ENCODE data around the gene BCAR1.

DNA sequence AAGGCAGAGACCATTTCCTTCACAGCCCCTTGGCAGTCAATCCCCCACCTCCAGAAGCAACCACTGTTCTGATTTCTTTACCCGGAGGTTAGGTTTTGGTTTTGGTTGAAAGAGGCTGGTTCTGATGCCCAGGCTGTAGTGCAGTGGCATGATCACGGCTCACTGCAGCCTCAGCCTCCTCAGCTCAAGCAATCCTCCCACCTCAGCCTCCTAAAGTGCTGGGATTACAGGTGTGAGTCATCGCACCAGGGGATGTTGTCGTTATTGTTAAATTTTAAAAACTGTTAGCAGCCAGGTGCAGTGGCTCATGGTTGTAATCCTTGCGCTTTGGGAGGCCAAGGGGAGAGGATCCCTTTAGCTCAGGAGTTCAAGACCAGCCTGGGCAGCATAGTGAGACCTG is 41.5 kb downstream of the BCAR1 start:
- no peak for TF ChIP-seq CHD2 (IDR thresholded peaks at IDR 0.05; ENCODE audit: borderline replicate concordance, low read depth, low read length)
- TF ChIP-seq, protein P1, sequence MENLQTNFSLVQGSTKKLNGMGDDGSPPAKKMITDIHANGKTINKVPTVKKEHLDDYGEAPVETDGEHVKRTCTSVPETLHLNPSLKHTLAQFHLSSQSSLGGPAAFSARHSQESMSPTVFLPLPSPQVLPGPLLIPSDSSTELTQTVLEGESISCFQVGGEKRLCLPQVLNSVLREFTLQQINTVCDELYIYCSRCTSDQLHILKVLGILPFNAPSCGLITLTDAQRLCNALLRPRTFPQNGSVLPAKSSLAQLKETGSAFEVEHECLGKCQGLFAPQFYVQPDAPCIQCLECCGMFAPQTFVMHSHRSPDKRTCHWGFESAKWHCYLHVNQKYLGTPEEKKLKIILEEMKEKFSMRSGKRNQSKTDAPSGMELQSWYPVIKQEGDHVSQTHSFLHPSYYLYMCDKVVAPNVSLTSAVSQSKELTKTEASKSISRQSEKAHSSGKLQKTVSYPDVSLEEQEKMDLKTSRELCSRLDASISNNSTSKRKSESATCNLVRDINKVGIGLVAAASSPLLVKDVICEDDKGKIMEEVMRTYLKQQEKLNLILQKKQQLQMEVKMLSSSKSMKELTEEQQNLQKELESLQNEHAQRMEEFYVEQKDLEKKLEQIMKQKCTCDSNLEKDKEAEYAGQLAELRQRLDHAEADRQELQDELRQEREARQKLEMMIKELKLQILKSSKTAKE (IDR thresholded peaks at IDR 0.05; ENCODE audit: low read depth, poor library complexity, severe bottlenecking): no peak
- TF ChIP-seq JUNB (IDR thresholded peaks at IDR 0.05): no peak
- TF ChIP-seq ZZZ3 (IDR thresholded peaks at IDR 0.05; ENCODE audit: control insufficient read depth, insufficient read length, low read depth): no peak
- no peak for TF ChIP-seq RAD51 (IDR thresholded peaks at IDR 0.05)
- TF ChIP-seq, protein P2, sequence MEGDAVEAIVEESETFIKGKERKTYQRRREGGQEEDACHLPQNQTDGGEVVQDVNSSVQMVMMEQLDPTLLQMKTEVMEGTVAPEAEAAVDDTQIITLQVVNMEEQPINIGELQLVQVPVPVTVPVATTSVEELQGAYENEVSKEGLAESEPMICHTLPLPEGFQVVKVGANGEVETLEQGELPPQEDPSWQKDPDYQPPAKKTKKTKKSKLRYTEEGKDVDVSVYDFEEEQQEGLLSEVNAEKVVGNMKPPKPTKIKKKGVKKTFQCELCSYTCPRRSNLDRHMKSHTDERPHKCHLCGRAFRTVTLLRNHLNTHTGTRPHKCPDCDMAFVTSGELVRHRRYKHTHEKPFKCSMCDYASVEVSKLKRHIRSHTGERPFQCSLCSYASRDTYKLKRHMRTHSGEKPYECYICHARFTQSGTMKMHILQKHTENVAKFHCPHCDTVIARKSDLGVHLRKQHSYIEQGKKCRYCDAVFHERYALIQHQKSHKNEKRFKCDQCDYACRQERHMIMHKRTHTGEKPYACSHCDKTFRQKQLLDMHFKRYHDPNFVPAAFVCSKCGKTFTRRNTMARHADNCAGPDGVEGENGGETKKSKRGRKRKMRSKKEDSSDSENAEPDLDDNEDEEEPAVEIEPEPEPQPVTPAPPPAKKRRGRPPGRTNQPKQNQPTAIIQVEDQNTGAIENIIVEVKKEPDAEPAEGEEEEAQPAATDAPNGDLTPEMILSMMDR (IDR thresholded peaks at IDR 0.05 in 2 of 3, conservative IDR thresholded peaks at IDR 0.05 in 1 of 3; ENCODE audit: control insufficient read depth in 2 of 3, extremely low read depth in 1 of 3, insufficient read depth in 1 of 3, low read depth in 3 of 3, low read length in 3 of 3): no peak
- TF ChIP-seq KAT2A (conservative IDR thresholded peaks at IDR 0.05; ENCODE audit: control insufficient read depth, low read depth, low read length): no peak
- TF ChIP-seq HDAC6 (IDR thresholded peaks at IDR 0.05; ENCODE audit: unreplicated experiment): no peak
